ENCODE results near the gene LIMK1. TPM values are rescaled to one million over a fixed set of nuclear protein-coding genes. Genes with fewer than 3 reads are reported as not detected.

LIMK1 gene
- total and polyA plus RNA-seq, 11 donors, result 6.3 to 23.2 (median 10.8) TPM

DNA sequence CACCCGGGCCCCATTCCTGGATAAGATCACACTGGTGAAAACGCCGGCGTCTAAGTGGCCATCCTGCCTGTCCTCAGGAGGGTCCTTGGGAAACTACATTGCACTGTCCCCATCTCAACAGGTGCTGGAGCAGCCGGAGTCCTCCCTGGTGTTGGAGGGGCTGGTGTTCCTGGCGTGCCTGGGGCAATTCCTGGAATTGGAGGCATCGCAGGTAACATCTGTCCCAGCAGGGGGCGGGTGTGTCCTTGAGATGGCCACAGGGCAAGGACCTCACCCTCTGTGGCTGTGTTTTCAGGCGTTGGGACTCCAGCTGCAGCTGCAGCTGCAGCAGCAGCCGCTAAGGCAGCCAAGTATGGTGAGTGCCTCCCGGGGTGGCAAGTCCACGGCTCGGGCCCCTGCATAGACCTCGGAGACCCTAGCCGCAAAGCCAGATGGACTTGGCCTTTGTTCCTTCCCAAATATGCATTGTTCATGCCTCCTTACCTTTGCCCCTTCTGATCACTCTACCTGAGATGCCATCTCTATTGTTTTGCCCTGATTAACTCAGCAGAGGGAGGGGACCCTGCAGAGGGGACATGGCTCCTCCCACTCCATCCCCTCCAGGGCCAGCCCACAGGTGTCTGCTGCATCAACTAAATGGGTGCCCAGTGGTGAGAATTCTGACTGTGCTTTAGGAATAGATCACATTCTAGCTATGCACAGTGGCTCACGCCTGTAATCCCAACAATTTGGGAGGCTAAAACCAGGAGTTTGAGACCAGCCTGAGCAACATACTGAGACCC is 31.8 kb upstream of the LIMK1 start:
- peak overlapping the region in 1 of 12 donors; percentile 33 for H3K27ac ChIP-seq
- H3K36me3 ChIP-seq, result peaks cover 0 to 92% (median 40%) of the 10 kb centered on the region in 9 donors
- intact Hi-C loops (cut with DNase I), result no loop called here
- no peak for ATAC-seq
- H3K4me3 ChIP-seq, result no peak overlapping the region
- WGBS, 4 donors, result 66 to 77% (median 71%) methylated on average over 7 to 16 of the region's 16 CpGs
- H3K4me1 ChIP-seq, result no peaks in the 10 kb centered on the region
- H3K27me3 ChIP-seq, result no peaks in the 10 kb centered on the region
- no peak for TF ChIP-seq POLR2A (IDR thresholded peaks at IDR 0.05)
- TF ChIP-seq, protein P1, sequence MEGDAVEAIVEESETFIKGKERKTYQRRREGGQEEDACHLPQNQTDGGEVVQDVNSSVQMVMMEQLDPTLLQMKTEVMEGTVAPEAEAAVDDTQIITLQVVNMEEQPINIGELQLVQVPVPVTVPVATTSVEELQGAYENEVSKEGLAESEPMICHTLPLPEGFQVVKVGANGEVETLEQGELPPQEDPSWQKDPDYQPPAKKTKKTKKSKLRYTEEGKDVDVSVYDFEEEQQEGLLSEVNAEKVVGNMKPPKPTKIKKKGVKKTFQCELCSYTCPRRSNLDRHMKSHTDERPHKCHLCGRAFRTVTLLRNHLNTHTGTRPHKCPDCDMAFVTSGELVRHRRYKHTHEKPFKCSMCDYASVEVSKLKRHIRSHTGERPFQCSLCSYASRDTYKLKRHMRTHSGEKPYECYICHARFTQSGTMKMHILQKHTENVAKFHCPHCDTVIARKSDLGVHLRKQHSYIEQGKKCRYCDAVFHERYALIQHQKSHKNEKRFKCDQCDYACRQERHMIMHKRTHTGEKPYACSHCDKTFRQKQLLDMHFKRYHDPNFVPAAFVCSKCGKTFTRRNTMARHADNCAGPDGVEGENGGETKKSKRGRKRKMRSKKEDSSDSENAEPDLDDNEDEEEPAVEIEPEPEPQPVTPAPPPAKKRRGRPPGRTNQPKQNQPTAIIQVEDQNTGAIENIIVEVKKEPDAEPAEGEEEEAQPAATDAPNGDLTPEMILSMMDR (IDR thresholded peaks at IDR 0.05), result peak in 1 of 12 donors; percentile 7
- DNase-seq, result peak in 1 of 5 donors; percentile 57
- H3K9me3 ChIP-seq, result no peaks in the 10 kb centered on the region

DNA sequence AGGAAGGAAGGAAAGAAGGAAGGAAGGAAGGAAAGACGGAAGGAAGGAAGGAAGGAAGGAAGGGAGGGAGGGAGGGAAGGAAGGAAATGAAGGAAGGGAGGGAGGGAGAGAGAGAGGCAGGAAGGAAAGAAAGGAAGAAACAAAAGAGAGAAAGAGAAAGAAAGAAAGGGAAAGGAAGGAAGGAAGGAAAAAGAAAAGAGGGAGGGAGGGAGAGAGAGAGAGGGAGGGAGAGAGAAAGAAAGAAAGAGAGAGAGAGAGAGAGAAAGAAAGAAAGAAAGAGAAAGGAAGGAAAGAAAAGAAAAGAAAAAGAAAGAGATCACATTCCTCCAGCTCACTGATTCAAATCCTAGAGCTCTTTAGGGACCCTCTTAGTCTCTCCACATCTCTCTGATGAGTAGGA is 31.0 kb upstream of the LIMK1 start:
- Histone ChIP-seq H3K4me3 (no peak overlapping the region), H3K27ac (no peak overlapping the region), H3K36me3 (peaks cover 0 to 92% (median 38%) of the 10 kb centered on the region in 9 donors), H3K27me3 (no peaks in the 10 kb centered on the region), H3K9me3 (no peaks in the 10 kb centered on the region), H3K4me1 (no peaks in the 10 kb centered on the region)
- ATAC-seq (no peak), DNase-seq (no peak)
- TF ChIP-seq POLR2A (IDR thresholded peaks at IDR 0.05), result no peak
- TF ChIP-seq, protein P1 (IDR thresholded peaks at IDR 0.05), result no peak
- intact Hi-C loops (cut with DNase I), result no loop called here
- WGBS, 4 donors, result 64 to 77% (median 75%) methylated on average over 1 of the region's 1 CpG

DNA sequence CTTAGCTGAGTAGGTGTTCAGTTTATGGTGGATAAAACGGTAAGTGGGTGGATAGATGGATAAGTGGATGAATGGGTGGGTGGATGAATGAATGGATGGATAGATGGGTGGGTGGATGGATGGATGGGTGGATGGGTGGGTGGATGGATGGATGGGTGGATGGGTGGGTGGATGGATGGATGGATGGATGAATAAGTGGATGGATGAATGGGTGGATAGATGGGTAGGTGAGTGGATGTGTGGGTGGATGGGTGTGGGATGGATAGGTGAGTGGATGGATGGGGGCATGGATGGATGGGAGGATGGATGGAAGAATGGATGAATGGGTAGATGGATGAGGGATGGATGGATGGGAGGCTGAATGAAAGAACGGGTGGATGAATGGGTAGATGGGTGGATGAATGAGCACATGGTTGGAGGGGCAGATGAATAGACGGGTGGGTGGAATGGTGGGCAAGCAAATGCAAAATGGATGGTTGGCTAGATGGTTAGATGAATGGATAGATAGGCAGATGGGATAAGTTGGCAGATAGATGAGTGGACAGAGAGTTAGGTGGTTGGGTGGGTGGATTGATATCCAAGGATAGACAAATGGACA is 29.9 kb upstream of the LIMK1 start:
- DNase-seq (no peak), ATAC-seq (no peak)
- Histone ChIP-seq H3K36me3 (peaks cover 0 to 91% (median 33%) of the 10 kb centered on the region in 9 donors), H3K27ac (no peak overlapping the region), H3K9me3 (no peaks in the 10 kb centered on the region), H3K4me3 (no peak overlapping the region), H3K27me3 (no peaks in the 10 kb centered on the region), H3K4me1 (no peaks in the 10 kb centered on the region)
- intact Hi-C loops (cut with DNase I), result no loop called here
- TF ChIP-seq, protein P1 (IDR thresholded peaks at IDR 0.05), result no peak
- no peak for TF ChIP-seq POLR2A (IDR thresholded peaks at IDR 0.05)
- WGBS, 4 donors, result 92 to 93% (median 93%) methylated on average over 3 of the region's 3 CpGs

DNA sequence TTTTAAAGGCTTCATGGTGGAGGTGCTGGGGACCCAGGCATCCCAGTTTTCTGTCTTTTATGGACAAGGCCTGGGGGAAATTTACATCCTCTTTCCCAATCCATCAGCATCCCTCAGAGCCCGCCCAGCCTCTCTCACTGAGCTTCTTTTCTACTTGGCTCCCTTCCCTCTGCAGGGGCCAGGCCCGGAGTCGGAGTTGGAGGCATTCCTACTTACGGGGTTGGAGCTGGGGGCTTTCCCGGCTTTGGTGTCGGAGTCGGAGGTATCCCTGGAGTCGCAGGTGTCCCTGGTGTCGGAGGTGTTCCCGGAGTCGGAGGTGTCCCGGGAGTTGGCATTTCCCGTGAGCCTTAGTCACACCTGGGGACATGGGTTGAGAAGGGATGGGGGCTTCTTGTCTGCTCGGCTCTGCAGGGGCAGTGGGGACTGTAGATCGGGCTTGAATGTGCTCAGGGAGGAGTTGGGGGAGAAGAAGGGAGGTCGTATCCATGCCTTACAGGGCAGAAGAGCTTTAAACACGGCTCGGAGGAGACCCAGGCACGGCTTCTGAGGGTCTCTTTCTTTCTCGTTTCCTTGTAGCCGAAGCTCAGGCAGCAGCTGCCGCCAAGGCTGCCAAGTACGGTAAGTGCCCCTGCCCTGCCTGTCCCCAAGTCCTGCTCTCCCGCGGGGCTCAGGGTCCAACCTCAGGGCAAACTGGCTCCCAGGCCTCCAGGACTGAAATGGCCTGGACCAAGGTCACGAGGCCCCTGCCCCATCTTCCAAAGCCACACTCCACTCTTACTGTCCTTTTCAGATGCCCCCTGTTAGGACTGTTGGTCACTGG is 27.3 kb upstream of the LIMK1 start:
- Histone ChIP-seq H3K27me3 (no peaks in the 10 kb centered on the region), H3K9me3 (no peaks in the 10 kb centered on the region), H3K4me1 (peaks cover 0 to 9% (median 0%) of the 10 kb centered on the region in 12 donors), H3K4me3 (no peak overlapping the region), H3K27ac (no peak overlapping the region), H3K36me3 (peaks cover 0 to 93% (median 34%) of the 10 kb centered on the region in 9 donors)
- no peak for ATAC-seq
- 84 to 87% (median 86%) methylated on average over 17 to 26 of the region's 26 CpGs for WGBS, 4 donors
- no peak for TF ChIP-seq POLR2A (IDR thresholded peaks at IDR 0.05)
- TF ChIP-seq, protein P1 (IDR thresholded peaks at IDR 0.05), result no peak
- DNase-seq, result peak in 1 of 5 donors; percentile 36
- intact Hi-C loops (cut with DNase I), result no loop called here
